ENCODE data around the gene RFWD3. TPM values are rescaled to one million over a fixed set of nuclear protein-coding genes. Genes with fewer than 3 reads are reported as not detected.
A peak's percentile ranks its signal among the peaks of the same experiment; 100 is the strongest.
"Not testable (repeated sequence)": the region's sequence is repeated elsewhere in the genome, so short reads cannot be mapped to it uniquely, and the experiment has no call there.

Gene RFWD3
- total RNA-seq, 1 donor from 2014 or later = 9.8 TPM

DNA sequence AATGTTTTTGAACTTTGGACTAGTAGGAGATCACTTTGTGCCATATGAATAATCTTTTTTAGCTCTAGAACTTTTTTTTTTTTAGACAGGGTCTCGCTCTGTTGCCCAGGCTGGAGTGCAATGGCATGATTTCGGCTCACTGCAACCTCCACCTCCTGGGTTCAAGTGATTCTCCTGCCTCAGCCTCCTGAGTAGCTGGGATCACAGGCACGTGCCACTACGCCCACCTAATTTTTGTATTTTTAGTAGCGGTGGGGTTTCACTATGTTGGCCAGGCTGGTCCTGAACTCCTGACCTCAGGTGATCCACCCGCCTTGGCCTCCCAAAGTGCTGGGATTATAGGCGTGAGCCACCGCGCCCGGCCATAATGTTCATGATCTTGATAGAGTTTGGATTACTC, 2.2 kb upstream of the RFWD3 start:
- not testable (repeated sequence) for DNase-seq (ENCODE audit: low spot score in 2 of 2); FAIRE-seq

DNA sequence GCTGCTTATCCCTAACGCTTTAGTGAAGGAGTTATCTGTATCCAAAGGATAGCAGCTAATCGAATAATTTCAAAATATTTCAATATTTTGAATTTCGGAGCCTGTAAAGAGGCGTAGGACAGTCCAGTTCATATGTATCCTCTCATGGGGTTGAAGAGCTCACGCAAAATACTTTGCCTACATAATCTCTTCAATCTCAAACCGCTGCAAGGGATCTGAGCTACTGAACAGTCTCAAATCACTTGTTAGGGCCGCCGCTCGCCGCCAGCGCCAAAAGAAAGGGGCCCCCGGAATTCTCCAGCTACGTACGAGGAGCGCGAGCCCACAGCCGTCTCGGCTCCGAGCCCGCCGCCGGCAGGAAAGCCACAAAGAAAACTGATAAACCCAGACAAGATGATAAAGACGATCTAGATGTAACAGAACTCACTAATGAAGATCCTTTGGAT, 601 bp upstream of the RFWD3 start:
- DNase-seq (ENCODE audit: low spot score in 2 of 2) = peak in 1 of 2 donors; percentile 18
- FAIRE-seq = no peak

DNA sequence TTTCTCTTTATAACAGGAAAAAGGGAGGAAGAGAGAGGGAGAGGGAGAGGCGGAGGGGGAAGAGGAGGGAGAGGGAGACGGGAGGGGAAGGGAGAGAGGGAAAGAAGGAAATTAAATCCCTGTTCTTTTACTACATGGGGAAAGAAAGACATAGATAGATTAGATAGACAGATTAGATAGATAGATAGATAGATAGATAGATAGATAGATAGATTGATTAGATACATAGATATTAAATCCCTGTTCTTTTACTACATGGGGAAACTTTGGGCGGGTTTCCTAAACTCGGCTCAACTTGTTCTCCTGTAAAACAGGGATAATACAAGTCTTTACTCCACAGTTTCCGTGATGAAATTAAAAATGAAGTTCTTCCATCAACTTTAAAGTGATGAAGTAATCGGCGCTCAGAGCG, 661 bp downstream of the RFWD3 start:
- FAIRE-seq = no peak
- no peak for DNase-seq (ENCODE audit: low spot score in 2 of 2)

DNA sequence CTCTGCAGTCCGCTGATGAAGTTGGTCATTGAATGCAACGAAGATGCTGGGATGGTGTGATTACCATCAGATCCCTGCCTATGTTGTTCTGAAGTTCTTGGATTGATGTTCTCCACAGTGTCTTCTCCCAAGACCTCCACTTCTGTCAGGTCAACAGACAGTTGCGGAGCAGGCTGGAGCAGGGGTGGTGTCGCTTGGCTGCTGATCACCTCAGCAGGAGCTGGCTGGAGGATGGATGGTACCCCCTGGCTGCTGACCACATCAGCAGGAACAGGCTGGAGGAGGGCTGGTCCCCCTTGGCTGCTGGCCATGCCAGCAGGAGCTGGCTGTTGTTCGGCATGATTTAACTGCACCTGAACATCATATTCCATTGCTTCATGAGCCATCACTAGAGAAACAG, 5.6 kb downstream of the RFWD3 start:
- FAIRE-seq (no peak), DNase-seq (ENCODE audit: low spot score in 2 of 2) (no peak)

DNA sequence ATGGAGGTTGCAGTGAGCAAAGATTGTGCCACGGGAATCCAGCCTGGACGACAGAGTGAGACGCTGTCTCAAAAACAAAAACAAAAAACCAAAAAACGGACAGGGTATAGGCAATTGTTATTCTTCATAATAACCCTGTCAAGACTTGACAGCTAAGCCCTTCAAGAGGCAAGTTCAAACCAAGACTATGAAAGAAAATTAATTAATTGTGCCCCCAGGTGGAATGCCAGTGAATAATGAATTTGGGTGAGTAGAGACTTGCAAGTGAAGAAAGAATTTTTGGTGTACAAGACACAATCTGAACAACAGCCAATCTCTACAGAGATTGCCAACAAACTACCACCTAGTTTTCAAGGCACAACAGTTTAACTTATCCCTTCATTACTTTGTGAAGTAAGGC, 6.3 kb downstream of the RFWD3 start:
- DNase-seq (ENCODE audit: low spot score in 2 of 2) (no peak), FAIRE-seq (no peak)

DNA sequence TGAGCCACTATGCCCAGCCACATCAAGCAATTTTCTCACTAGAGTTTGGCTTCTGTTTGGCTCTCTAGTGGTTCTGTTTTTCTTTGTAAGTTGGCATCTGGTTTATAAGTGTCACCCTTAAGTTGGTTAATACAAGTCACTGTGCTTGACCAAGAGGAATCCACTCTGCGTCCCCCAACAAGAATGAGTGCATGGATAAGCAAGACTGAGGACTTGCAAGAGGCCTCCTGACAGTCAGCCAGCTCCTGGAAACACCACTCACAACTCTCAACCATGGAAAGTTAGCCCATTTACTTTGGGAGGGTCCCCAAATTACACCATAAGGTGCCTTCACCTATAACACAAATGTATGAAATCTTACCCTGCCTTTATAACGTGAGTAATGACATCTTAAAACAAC, 7.6 kb downstream of the RFWD3 start:
- DNase-seq (ENCODE audit: low spot score in 2 of 2) (no peak), FAIRE-seq (no peak)

- FAIRE-seq (no peak), DNase-seq (ENCODE audit: low spot score in 2 of 2) (no peak)
These were observed 8.6 kb downstream of the RFWD3 start for GRCh38 chr16:74657870-74658642.

DNA sequence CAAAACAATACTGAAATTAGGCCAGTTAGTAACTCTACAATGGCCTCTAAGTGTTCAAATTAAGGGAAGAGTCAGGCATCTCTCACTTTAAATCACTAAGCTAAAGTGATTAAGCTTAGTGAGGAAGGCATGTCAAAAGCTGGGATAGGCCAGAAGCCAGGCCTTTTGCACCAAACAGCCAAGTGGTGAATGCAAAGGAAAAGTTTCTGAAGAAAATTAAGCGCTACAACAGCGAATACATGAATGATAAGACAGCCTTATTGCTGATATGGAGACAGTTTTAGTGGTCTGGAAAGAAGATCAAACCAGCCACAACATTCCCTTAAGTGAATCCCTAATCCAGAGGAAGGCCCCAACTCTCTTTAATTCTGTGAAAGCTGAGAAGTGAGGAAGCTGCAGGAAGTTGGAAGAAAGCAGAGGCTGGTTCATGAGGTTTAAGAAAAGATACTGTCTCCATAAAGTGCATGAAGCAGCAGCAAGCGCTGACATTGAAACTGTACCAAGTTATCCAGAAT, 12.1 kb downstream of the RFWD3 start:
- DNase-seq (ENCODE audit: low spot score in 2 of 2) = no peak
- no peak for FAIRE-seq

GRCh38 chr16:74652883-74653282, 13.8 kb downstream of the RFWD3 start:
- not testable (repeated sequence) for DNase-seq (ENCODE audit: low spot score in 2 of 2); FAIRE-seq

- FAIRE-seq (no peak), DNase-seq (ENCODE audit: low spot score in 2 of 2) (no peak)
These were observed 14.4 kb downstream of the RFWD3 start for GRCh38 chr16:74652249-74652648.

GRCh38 chr16:74651841-74652240, 14.8 kb downstream of the RFWD3 start:
- no peak for FAIRE-seq

GRCh38 chr16:74650966-74651567, 15.6 kb downstream of the RFWD3 start:
- no peak for DNase-seq (ENCODE audit: low spot score in 2 of 2)
- no peak for FAIRE-seq

More at GRCh38 chr16:74651841-74652240, 14.8 kb downstream of the RFWD3 start:
- no peak for DNase-seq (ENCODE audit: low spot score in 2 of 2)

DNA sequence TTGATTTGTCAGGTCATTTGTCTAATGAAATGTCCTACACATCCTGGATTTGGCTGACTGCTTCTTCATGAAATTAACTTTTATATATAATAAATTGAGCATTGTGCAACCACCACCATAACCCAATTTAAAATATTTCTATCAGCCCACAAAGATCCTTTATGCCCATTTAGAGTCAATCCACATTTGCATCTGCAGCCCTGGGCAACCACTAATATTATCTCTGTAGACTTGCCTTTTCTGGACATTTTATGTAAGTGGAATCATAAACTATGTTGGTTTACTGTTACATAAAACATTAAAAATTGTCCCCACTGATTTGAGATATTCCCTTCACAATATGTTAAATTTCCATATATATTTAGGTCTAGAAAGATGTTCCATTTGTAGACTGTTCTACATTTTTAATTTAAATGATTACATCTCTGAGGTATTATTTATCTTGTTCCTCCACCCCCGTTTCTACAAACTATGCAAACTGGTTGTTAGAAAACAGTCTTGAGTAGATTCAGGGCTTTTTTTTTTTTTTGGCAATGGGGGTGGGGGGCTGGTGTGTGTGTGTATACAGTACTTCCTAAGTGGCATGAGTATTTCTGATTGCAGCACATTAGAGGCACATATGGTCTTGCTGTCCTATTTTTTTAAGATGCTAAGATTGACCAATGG, 16.7 kb downstream of the RFWD3 start:
- DNase-seq (ENCODE audit: low spot score in 2 of 2) = no peak
- FAIRE-seq = no peak

DNA sequence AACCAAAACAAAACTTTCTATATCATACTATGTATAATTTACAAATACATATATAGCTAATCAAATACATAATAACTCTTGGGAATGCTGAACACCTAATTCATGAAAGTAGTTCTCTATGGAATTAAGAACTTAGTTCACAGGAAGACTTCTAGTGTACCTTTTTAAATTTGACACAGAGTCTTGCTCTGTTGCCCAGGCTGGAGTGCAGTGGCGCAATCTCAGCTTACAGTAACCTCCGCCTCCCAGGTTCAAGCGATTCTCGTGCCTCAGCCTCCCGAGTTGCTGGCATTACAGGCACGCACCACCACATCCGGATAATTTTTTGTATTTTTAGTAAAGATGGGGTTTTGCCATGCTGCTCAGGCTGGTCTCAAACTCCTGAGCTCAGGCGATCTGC, 24.7 kb downstream of the RFWD3 start:
- no peak for DNase-seq (ENCODE audit: low spot score in 2 of 2)
- FAIRE-seq = no peak

GRCh38 chr16:74637742-74638453, 28.8 kb downstream of the RFWD3 start:
- no peak for DNase-seq (ENCODE audit: low spot score in 2 of 2)
- no peak for FAIRE-seq

- DNase-seq (ENCODE audit: low spot score in 2 of 2) (no peak), FAIRE-seq (no peak)
These were observed 31.4 kb downstream of the RFWD3 start for GRCh38 chr16:74635303-74635702.

DNA sequence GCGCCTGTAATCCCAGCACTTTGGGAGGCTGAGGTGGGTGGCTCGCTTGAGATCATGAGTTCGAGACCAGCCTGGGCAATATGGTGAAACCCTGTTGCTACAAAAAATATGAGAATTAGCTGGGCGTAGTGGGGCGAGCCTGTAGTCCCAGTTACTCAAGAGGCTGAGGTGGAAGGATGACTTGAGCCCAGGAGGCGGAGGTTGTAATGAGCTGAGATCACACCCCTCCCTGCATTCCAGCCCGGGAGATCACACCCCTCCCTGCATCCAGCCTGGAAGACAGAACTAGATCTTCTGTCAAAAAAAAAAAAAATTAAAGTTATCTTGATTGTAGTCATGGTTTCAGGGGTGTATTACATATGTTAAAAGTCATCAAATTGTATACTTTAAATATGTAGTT, 33.0 kb downstream of the RFWD3 start:
- DNase-seq (ENCODE audit: low spot score in 2 of 2) (no peak), FAIRE-seq (no peak)

- DNase-seq (ENCODE audit: low spot score in 2 of 2) (no peak), FAIRE-seq (no peak)
These were observed 39.0 kb downstream of the RFWD3 start for GRCh38 chr16:74627506-74628220.

DNA sequence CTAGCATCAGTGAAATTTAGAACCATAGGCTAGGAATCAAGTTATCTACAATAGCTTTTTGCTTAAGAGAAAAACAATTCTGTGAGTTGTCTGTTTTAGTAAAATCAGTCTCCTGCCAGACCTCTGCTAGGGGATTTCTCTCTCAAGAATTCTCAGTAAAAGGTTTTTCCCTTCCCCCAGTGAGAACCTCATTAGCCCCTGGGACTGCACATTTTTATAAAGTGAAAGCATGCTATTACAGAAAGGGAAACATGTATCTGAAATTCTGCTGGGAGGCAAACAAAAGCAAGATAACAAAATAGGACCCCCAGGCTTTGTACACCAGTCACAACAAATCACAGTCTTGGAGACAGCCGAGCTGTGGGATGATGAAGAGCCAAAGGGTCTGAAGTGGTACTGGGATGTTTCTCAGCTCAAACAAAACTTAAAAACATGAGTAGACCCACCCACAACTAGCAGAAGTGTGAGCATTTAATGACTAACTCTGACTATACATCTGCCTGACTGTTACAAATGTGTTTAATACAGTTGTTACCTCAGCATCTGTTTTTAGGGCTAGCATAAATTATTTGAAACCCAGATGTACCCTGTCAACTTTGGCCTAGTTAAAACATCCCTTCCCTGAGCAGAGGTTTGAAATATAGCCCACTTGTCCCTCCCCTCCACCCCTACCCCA, 39.8 kb downstream of the RFWD3 start:
- no peak for DNase-seq (ENCODE audit: low spot score in 2 of 2)
- FAIRE-seq = no peak
